Stimulated activated CD8-positive, alpha-beta memory T cell treated with anti-CD3 and anti-CD28 coated beads, Interleukin-15, amount 100 ng/mL, for 1 hour (primary cell): Measurements from ENCODE around the gene H3-3A.

Experiments
- DNase-seq: peaks from one replicate; pipeline ENCODE4 v3.0.0-alpha.2; 2020; ENCODE audit warnings: low read depth

Gene H3-3A

GRCh38 chr1:226111883-226112261, 49.4 kb downstream of the H3-3A start:
- no peak for DNase-seq

GRCh38 chr1:226112626-226113025, 50.1 kb downstream of the H3-3A start:
- DNase-seq: no peak

- no peak for DNase-seq
These were observed 54.2 kb downstream of the H3-3A start for GRCh38 chr1:226116673-226117072.

- DNase-seq: no peak
These were observed 54.8 kb downstream of the H3-3A start for GRCh38 chr1:226117330-226117729.

- no peak for DNase-seq
These were observed 55.8 kb downstream of the H3-3A start for GRCh38 chr1:226118357-226118756.

- DNase-seq: no peak
These were observed 56.7 kb downstream of the H3-3A start for GRCh38 chr1:226119169-226119568.

GRCh38 chr1:226120398-226120797, 57.9 kb downstream of the H3-3A start:
- no peak for DNase-seq

GRCh38 chr1:226121049-226121586, 58.6 kb downstream of the H3-3A start:
- no peak for DNase-seq
